Mesenchymal stem cell (in vitro differentiated cells and primary cell): ENCODE measurements around the gene NDUFB11.

ENCODE experiments used
- DNase-seq: peaks from one replicate; pipeline ENCODE4 v3.0.0-alpha.2; 2013
- H2AFZ ChIP-seq: one replicate; pipeline ENCODE4 v1.6.1; 2013; ENCODE audit warnings: low read depth, mild to moderate bottlenecking, control low read depth, inconsistent platforms, low read length, moderate library complexity
- H2AK5ac ChIP-seq: 2 replicates; pipeline ENCODE4 v1.6.1; 2013; ENCODE audit warnings: low read length, moderate library complexity, mild to moderate bottlenecking, inconsistent platforms; ENCODE audit not compliant: severe bottlenecking
- H2BK120ac ChIP-seq: one replicate; pipeline ENCODE4 v1.6.1; 2013; ENCODE audit warnings: low read depth, mild to moderate bottlenecking, inconsistent platforms, low read length, moderate library complexity
- H2BK12ac ChIP-seq, 2 experiments: one replicate each; pipeline ENCODE4 v1.6.1; 2013; ENCODE audit warnings: inconsistent platforms in 2 of 2, low read length in 2 of 2, mild to moderate bottlenecking in 2 of 2, moderate library complexity in 2 of 2, control low read depth in 1 of 2
- H2BK15ac ChIP-seq: one replicate; pipeline ENCODE4 v1.6.1; 2013; ENCODE audit warnings: mild to moderate bottlenecking, low read depth, inconsistent platforms; ENCODE audit not compliant: poor library complexity, severe bottlenecking
- H2BK5ac ChIP-seq: 2 replicates; pipeline ENCODE4 v1.6.1; 2013; ENCODE audit warnings: low read depth, mild to moderate bottlenecking, low read length, control low read depth, inconsistent platforms; ENCODE audit not compliant: poor library complexity, severe bottlenecking
- H3K14ac ChIP-seq, 2 experiments: one replicate each; pipeline ENCODE4 v1.6.1; 2013; ENCODE audit warnings: inconsistent platforms in 2 of 2, low read length in 2 of 2, control low read depth in 1 of 2, mild to moderate bottlenecking in 1 of 2, moderate library complexity in 1 of 2
- H3K18ac ChIP-seq, 2 experiments: one replicate each; pipeline ENCODE4 v1.6.1; 2013; ENCODE audit warnings: inconsistent platforms in 2 of 2, low read length in 2 of 2, control low read depth in 1 of 2, low read depth in 1 of 2, mild to moderate bottlenecking in 1 of 2
- H3K23ac ChIP-seq, 2 experiments: one replicate each; pipeline ENCODE4 v1.6.1; 2013; ENCODE audit warnings: inconsistent platforms in 2 of 2, low read length in 2 of 2, mild to moderate bottlenecking in 2 of 2, moderate library complexity in 2 of 2, control low read depth in 1 of 2
- H3K27ac ChIP-seq: 2 replicates; pipeline ENCODE4 v1.5.1; 2013; ENCODE audit warnings: mild to moderate bottlenecking, moderate library complexity, low read length, control low read depth, inconsistent platforms; ENCODE audit not compliant: poor library complexity, severe bottlenecking
- H3K27me3 ChIP-seq, 2 experiments: 2 replicates each; pipeline versions ENCODE4 v1.6.1 to v1.7.0; 2013; ENCODE audit warnings: low read length in 2 of 2, mild to moderate bottlenecking in 2 of 2, moderate library complexity in 2 of 2, control low read depth in 1 of 2, inconsistent platforms in 1 of 2; ENCODE audit not compliant: control insufficient read depth in 1 of 2, insufficient read depth in 1 of 2
- H3K36me3 ChIP-seq, 2 experiments: 2 replicates each; pipeline versions ENCODE4 v1.6.1 to v1.7.0; 2013; ENCODE audit warnings: low read length in 2 of 2, control low read depth in 1 of 2, inconsistent platforms in 1 of 2, low read depth in 1 of 2, mild to moderate bottlenecking in 1 of 2; ENCODE audit not compliant: insufficient read depth in 2 of 2, control insufficient read depth in 1 of 2
- H3K4ac ChIP-seq, 2 experiments: one replicate each; pipeline ENCODE4 v1.6.1; 2013; ENCODE audit warnings: inconsistent platforms in 2 of 2, low read length in 2 of 2, mild to moderate bottlenecking in 2 of 2, moderate library complexity in 2 of 2, control low read depth in 1 of 2, low read depth in 1 of 2
- H3K4me1 ChIP-seq: 2 replicates; pipeline ENCODE4 v1.6.1; 2013; ENCODE audit warnings: low read depth, low read length, control low read depth; ENCODE audit not compliant: control insufficient read depth, insufficient read depth
- H3K4me2 ChIP-seq: 2 replicates; pipeline ENCODE4 v1.6.1; 2013; ENCODE audit warnings: low read length, mild to moderate bottlenecking, inconsistent platforms; ENCODE audit not compliant: poor library complexity, severe bottlenecking
- H3K4me3 ChIP-seq, 2 experiments: 2 replicates each; pipeline versions ENCODE4 v1.5.1 to v1.7.0; 2013; ENCODE audit warnings: low read length in 2 of 2, mild to moderate bottlenecking in 2 of 2, control low read depth in 1 of 2, low read depth in 1 of 2; ENCODE audit not compliant: insufficient read depth in 1 of 2
- H3K79me1 ChIP-seq: replicated peaks from 2 replicates; pipeline ENCODE4 v1.6.1; 2013; ENCODE audit warnings: mild to moderate bottlenecking, control low read depth, low read length, inconsistent platforms; ENCODE audit not compliant: poor library complexity, severe bottlenecking
- H3K9ac ChIP-seq: 2 replicates; pipeline ENCODE4 v1.7.0; 2013; ENCODE audit warnings: mild to moderate bottlenecking, low read length, moderate library complexity
- H3K9me3 ChIP-seq: 2 replicates; pipeline ENCODE4 v1.7.0; 2013; ENCODE audit warnings: mild to moderate bottlenecking, low read length; ENCODE audit not compliant: control insufficient read depth
- H4K8ac ChIP-seq: one replicate; pipeline ENCODE4 v1.6.1; 2013; ENCODE audit warnings: inconsistent platforms, mild to moderate bottlenecking, low read length, moderate library complexity
- H4K91ac ChIP-seq: one replicate; pipeline ENCODE4 v1.6.1; 2013; ENCODE audit warnings: mild to moderate bottlenecking, low read length, inconsistent platforms
- WGBS: methylation state at CpG from one replicate; pipeline ENCODE4 v1.1.7; 2013; ENCODE audit warnings: mixed read lengths; 5-methylcytosine and 5-hydroxymethylcytosine counted together

The NDUFB11 gene

DNA sequence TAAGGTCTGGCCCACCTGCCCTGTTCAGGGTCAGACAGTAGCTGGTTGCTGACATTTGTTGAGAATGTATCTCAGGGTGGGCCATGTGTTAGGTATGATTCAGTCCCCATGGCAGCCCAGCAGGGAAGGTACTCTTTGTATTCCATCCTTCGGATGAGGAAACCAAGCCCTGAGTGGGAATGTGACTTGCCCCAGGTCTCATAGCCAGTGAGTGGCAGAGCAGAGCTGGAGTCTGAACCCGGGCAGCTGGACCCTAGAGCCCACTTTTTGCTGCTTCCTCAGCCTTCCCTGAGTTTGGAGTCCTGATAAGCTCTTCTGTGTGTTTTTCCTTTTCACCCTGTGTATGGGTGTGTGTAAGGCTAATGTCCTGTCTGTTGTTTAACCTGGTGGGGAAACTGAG, 27.5 kb upstream of the NDUFB11 start:
- Histone ChIP-seq H3K4me3 (no peak overlapping the region), H2BK15ac (no peak overlapping the region), H2BK12ac (no peak overlapping the region), H4K91ac (no peak overlapping the region), H3K9me3 (no peaks in the 10 kb centered on the region), H3K4ac (no peak overlapping the region), H2AFZ (no peak overlapping the region), H2AK5ac (no peak overlapping the region), H2BK120ac (no peak overlapping the region), H3K9ac (no peak overlapping the region), H3K14ac (no peak overlapping the region), H3K36me3 (peaks cover 57 to 75% of the 10 kb centered on the region in 2 experiments), H2BK5ac (no peak overlapping the region), H3K4me1 (no peaks in the 10 kb centered on the region), H3K18ac (no peak overlapping the region), H3K4me2 (no peak overlapping the region), H4K8ac (no peak overlapping the region), H3K27me3 (peaks cover 0 to 37% of the 10 kb centered on the region in 2 experiments), H3K27ac (no peak overlapping the region), H3K79me1 (peaks cover 46% of the 10 kb centered on the region), H3K23ac (no peak overlapping the region)
- DNase-seq = no peak
- WGBS = 86% methylated on average over 2 of the region's 2 CpGs

DNA sequence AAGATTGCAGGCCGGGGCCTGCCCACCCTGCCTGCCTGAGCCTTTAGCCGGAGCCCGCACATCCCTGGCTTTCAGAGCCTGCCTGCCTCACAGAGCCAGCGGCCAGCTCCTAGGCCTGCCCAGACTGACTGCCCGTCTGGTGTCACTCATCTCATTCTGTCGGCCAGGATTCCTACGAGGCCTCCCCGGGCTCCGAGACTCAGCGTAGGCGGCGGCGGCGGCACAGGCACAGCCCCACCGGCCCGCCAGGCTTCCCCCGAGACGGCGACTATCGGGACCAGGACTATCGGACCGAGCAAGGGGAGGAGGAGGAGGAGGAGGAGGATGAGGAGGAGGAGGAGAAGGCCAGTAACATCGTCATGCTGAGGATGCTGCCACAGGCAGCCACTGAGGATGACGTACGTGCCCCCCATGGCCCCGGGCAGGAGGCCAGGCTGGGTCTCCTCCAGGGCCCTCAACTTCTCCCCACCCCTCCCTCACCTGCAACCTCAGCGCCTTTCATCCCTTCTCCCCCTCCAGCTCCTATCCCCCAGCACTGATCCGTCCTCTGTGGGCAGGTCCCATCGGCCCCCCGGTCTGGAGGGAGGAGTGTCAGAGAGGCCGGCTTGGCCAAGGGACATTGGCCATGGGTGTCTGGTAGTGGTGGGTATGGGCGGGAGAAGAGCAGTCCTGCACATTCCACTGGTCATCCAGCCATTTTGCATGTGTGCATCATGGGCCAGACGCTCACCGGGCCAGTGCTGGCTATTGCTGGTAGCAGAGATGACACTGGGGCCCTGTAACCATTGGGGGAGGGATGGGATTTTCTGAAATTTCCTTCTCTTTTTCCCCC, 26.6 kb upstream of the NDUFB11 start:
- Histone ChIP-seq H3K4me1 (peaks cover 1% of the 10 kb centered on the region), H3K27me3 (peaks cover 0 to 31% of the 10 kb centered on the region in 2 experiments), H3K36me3 (peaks cover 48 to 69% of the 10 kb centered on the region in 2 experiments), H3K23ac (no peak overlapping the region), H4K8ac (no peak overlapping the region), H2BK15ac (no peak overlapping the region), H3K79me1 (peaks cover 46% of the 10 kb centered on the region), H3K18ac (no peak overlapping the region), H2BK5ac (no peak overlapping the region), H4K91ac (no peak overlapping the region), H3K9ac (no peak overlapping the region), H2AFZ (no peak overlapping the region), H3K27ac (no peak overlapping the region), H3K14ac (no peak overlapping the region), H3K4ac (no peak overlapping the region), H3K4me2 (no peak overlapping the region), H3K9me3 (no peaks in the 10 kb centered on the region), H2BK120ac (no peak overlapping the region), H2AK5ac (no peak overlapping the region), H3K4me3 (no peak overlapping the region), H2BK12ac (no peak overlapping the region)
- WGBS = 96% methylated on average over 17 of the region's 34 CpGs
- no peak for DNase-seq

DNA sequence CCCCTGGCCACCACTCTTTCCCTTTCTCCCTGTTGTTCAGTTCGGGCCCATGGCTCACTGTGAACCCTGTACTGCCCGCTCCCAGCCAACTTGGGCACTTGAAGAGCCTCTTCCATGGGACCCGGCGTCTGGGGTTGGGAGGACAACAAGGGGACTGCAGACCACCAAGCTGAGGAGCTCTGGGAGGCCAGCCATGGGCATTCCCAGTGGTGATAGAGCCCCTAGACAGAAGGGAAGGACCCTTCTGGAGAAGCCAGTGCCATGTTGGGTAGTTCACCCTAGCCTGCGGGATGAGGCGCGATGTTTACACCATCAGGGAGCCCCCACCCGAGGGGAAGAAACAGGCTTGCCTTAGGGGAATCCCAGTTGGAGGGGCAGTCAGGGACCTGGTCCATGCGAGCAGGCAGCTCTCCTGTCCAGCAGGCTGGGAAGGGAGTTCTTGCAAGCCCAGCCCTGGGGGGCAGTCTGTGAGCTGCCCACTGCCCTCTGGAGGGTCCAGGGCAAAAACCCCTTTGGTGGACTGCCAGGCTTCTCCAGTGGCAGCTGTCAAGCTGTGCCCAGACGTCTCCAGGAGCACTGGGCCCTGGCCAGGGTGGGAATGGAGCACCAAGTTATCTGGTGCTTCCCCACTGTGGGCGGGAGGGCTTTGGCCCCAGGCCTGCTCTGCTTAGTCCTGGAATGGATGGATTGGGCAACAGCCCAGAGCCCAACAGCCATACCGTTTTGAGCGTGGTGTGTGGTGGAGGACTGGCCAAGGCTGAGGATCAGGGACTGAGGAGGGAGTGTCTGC, 25.4 kb upstream of the NDUFB11 start:
- Histone ChIP-seq H2AK5ac (no peak overlapping the region), H3K27me3 (peaks cover 0 to 26% of the 10 kb centered on the region in 2 experiments), H4K91ac (no peak overlapping the region), H3K9me3 (no peaks in the 10 kb centered on the region), H2BK120ac (no peak overlapping the region), H3K4me1 (peaks cover 1% of the 10 kb centered on the region), H2BK15ac (no peak overlapping the region), H3K18ac (no peak overlapping the region), H3K27ac (no peak overlapping the region), H3K36me3 (peaks cover 38 to 58% of the 10 kb centered on the region in 2 experiments), H3K4ac (no peak overlapping the region), H3K9ac (no peak overlapping the region), H3K79me1 (peaks cover 39% of the 10 kb centered on the region), H3K23ac (no peak overlapping the region), H2BK5ac (no peak overlapping the region), H3K4me3 (no peak overlapping the region), H3K4me2 (no peak overlapping the region), H2AFZ (no peak overlapping the region), H2BK12ac (no peak overlapping the region), H3K14ac (no peak overlapping the region), H4K8ac (no peak overlapping the region)
- 95% methylated on average over 10 of the region's 13 CpGs for WGBS
- no peak for DNase-seq

DNA sequence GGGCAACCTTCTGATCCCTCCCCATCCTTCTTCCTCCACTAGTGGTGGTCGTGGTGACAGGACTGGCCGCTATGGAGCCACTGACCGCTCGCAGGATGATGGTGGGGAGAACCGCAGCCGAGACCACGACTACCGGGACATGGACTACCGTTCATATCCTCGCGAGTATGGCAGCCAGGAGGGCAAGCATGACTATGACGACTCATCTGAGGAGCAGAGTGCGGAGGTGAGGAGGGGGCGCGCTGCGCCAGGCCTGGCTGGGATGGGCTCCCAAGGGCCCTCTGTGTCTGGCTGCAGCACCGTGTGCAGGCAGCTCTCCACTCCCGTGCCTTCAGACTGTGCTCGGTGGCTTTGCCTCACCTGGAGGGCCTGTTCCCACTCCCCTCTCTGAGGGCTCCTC, 24.8 kb upstream of the NDUFB11 start:
- Histone ChIP-seq H4K91ac (no peak overlapping the region), H4K8ac (no peak overlapping the region), H2BK5ac (no peak overlapping the region), H3K9me3 (no peaks in the 10 kb centered on the region), H3K79me1 (peaks cover 38% of the 10 kb centered on the region), H2AK5ac (no peak overlapping the region), H3K4ac (no peak overlapping the region), H2BK120ac (no peak overlapping the region), H2BK12ac (no peak overlapping the region), H3K4me3 (no peak overlapping the region), H3K27me3 (peaks cover 0 to 23% of the 10 kb centered on the region in 2 experiments), H3K18ac (no peak overlapping the region), H2BK15ac (no peak overlapping the region), H3K36me3 (peaks cover 33 to 51% of the 10 kb centered on the region in 2 experiments), H3K14ac (no peak overlapping the region), H3K23ac (no peak overlapping the region), H3K9ac (no peak overlapping the region), H3K4me2 (no peak overlapping the region), H2AFZ (no peak overlapping the region), H3K27ac (no peak overlapping the region), H3K4me1 (peaks cover 1% of the 10 kb centered on the region)
- DNase-seq = no peak
- WGBS = 95% methylated on average over 15 of the region's 19 CpGs
